Rectal smooth muscle tissue (tissue), 1 donor: ENCODE data around the gene LGALS7.
A peak's percentile ranks its signal among the peaks of the same experiment; 100 is the strongest.

ENCODE experiments used
- H3K27ac ChIP-seq: one replicate; pipeline ENCODE4 v1.7.0; 2013; ENCODE audit warnings: low read depth, low read length, inconsistent platforms
- H3K27me3 ChIP-seq: one replicate; pipeline ENCODE4 v1.7.0; 2013; ENCODE audit warnings: low read length; ENCODE audit not compliant: control insufficient read depth, insufficient read depth
- H3K36me3 ChIP-seq: one replicate; pipeline ENCODE4 v1.7.0; 2013; ENCODE audit warnings: low read length; ENCODE audit not compliant: control insufficient read depth, insufficient read depth
- H3K4me1 ChIP-seq: one replicate; pipeline ENCODE4 v1.7.0; 2013; ENCODE audit warnings: low read length; ENCODE audit not compliant: control insufficient read depth, insufficient read depth
- H3K4me3 ChIP-seq: one replicate; pipeline ENCODE4 v1.7.0; 2013; ENCODE audit warnings: low read length
- H3K9ac ChIP-seq: one replicate; pipeline ENCODE4 v1.7.0; 2013; ENCODE audit warnings: low read length

LGALS7 gene

DNA sequence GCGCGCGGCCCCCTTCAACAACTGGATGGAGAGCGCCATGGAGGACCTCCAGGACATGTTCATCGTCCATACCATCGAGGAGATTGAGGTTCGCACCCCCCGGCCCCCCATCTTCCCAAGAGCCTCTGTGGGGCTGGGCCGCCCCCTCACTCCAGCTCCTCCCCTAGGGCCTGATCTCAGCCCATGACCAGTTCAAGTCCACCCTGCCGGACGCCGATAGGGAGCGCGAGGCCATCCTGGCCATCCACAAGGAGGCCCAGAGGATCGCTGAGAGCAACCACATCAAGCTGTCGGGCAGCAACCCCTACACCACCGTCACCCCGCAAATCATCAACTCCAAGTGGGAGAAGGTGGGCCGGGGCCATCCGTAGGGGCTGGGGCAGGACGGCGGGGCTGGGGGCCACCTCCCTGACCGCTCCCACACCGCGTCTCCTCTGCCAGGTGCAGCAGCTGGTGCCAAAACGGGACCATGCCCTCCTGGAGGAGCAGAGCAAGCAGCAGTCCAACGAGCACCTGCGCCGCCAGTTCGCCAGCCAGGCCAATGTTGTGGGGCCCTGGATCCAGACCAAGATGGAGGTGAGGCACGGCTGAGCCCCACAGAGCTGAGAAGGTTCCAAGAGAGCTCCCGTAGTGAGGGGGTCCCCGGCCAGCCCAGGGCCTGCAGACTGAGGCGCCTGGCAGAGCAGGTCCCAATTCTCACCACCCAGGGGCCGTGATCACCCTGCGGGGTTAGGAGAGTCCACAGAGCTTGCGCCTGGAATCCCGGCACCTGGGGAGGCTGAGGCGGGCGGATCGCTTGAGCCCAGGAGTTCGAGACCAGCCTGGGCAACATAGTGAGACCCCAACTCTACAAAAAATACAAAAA is 49.1 kb downstream of the LGALS7 start:
- H3K27ac ChIP-seq = no peak overlapping the region
- peaks cover 73% of the 10 kb centered on the region for H3K36me3 ChIP-seq
- no peak overlapping the region for H3K9ac ChIP-seq
- H3K4me3 ChIP-seq = no peak overlapping the region
- no peaks in the 10 kb centered on the region for H3K4me1 ChIP-seq
- no peaks in the 10 kb centered on the region for H3K27me3 ChIP-seq

- no peak overlapping the region for H3K27ac ChIP-seq
- peaks cover 74% of the 10 kb centered on the region for H3K36me3 ChIP-seq
- H3K4me3 ChIP-seq = no peak overlapping the region
- no peaks in the 10 kb centered on the region for H3K27me3 ChIP-seq
- no peak overlapping the region for H3K9ac ChIP-seq
- H3K4me1 ChIP-seq = no peaks in the 10 kb centered on the region
Measured at GRCh38 chr19:38723606-38723965, 49.7 kb downstream of the LGALS7 start.

- Histone ChIP-seq H3K4me1 (no peaks in the 10 kb centered on the region), H3K9ac (no peak overlapping the region), H3K27ac (no peak overlapping the region)
Measured at GRCh38 chr19:38722947-38723605, 50.2 kb downstream of the LGALS7 start.

GRCh38 chr19:38721979-38722773 is 51.1 kb downstream of the LGALS7 start:
- no peak overlapping the region for H3K4me3 ChIP-seq
- no peaks in the 10 kb centered on the region for H3K27me3 ChIP-seq
- peak overlapping the region; percentile 61 for H3K27ac ChIP-seq
- no peaks in the 10 kb centered on the region for H3K4me1 ChIP-seq
- H3K9ac ChIP-seq = no peak overlapping the region
- peaks cover 79% of the 10 kb centered on the region for H3K36me3 ChIP-seq

More at GRCh38 chr19:38722947-38723605, 50.2 kb downstream of the LGALS7 start:
- Histone ChIP-seq H3K4me3 (no peak overlapping the region), H3K27me3 (no peaks in the 10 kb centered on the region), H3K36me3 (peaks cover 76% of the 10 kb centered on the region)

- peak overlapping the region; percentile 61 for H3K27ac ChIP-seq
- no peaks in the 10 kb centered on the region for H3K27me3 ChIP-seq
- H3K4me3 ChIP-seq = no peak overlapping the region
- H3K4me1 ChIP-seq = no peaks in the 10 kb centered on the region
- no peak overlapping the region for H3K9ac ChIP-seq
- H3K36me3 ChIP-seq = peaks cover 79% of the 10 kb centered on the region
Measured at GRCh38 chr19:38721496-38721895, 51.8 kb downstream of the LGALS7 start.
